ENCODE results near the gene PGAM5. TPM values are rescaled to one million over a fixed set of nuclear protein-coding genes. Genes with fewer than 3 reads are reported as not detected.
"Not testable (repeated sequence)": the region's sequence is repeated elsewhere in the genome, so short reads cannot be mapped to it uniquely, and the experiment has no call there.

The PGAM5 gene
- total RNA-seq, 1 experiment from 2014 or later, result 151 TPM

GRCh38 chr12:132729541-132730320, 19.1 kb downstream of the PGAM5 start:
- H3K9me3 ChIP-seq, result no peaks in the 10 kb centered on the region
- H3K4me3 ChIP-seq, result no peak overlapping the region
- DNase-seq, result no peak
- no peaks in the 10 kb centered on the region for H3K27me3 ChIP-seq
- peaks cover 77% of the 10 kb centered on the region for H3K36me3 ChIP-seq

- Histone ChIP-seq H3K4me3 (no peak overlapping the region), H3K9me3 (no peaks in the 10 kb centered on the region), H3K36me3 (peaks cover 77% of the 10 kb centered on the region), H3K27me3 (no peaks in the 10 kb centered on the region)
- DNase-seq, result no peak
Observed at GRCh38 chr12:132730353-132730752, 19.7 kb downstream of the PGAM5 start.

- no peak overlapping the region for H3K4me3 ChIP-seq
- peaks cover 77% of the 10 kb centered on the region for H3K36me3 ChIP-seq
- H3K9me3 ChIP-seq, result no peaks in the 10 kb centered on the region
- no peak for DNase-seq
- H3K27me3 ChIP-seq, result no peaks in the 10 kb centered on the region
Observed at GRCh38 chr12:132731574-132731973, 20.9 kb downstream of the PGAM5 start.

- Histone ChIP-seq H3K4me3 (no peak overlapping the region), H3K27me3 (no peaks in the 10 kb centered on the region), H3K36me3 (peaks cover 80% of the 10 kb centered on the region), H3K9me3 (no peaks in the 10 kb centered on the region)
- DNase-seq, result no peak
Observed at GRCh38 chr12:132734206-132734605, 23.6 kb downstream of the PGAM5 start.

- no peaks in the 10 kb centered on the region for H3K9me3 ChIP-seq
- H3K4me3 ChIP-seq, result no peak overlapping the region
- no peak for DNase-seq
- no peaks in the 10 kb centered on the region for H3K27me3 ChIP-seq
- peaks cover 83% of the 10 kb centered on the region for H3K36me3 ChIP-seq
Observed at GRCh38 chr12:132735496-132735895, 24.9 kb downstream of the PGAM5 start.

GRCh38 chr12:132736378-132736777, 25.7 kb downstream of the PGAM5 start:
- DNase-seq, result no peak
- H3K27me3 ChIP-seq, result no peaks in the 10 kb centered on the region
- no peaks in the 10 kb centered on the region for H3K9me3 ChIP-seq
- H3K4me3 ChIP-seq, result no peak overlapping the region
- H3K36me3 ChIP-seq, result peaks cover 83% of the 10 kb centered on the region

GRCh38 chr12:132736913-132737312, 26.3 kb downstream of the PGAM5 start:
- no peak for DNase-seq
- no peaks in the 10 kb centered on the region for H3K9me3 ChIP-seq
- H3K27me3 ChIP-seq, result no peaks in the 10 kb centered on the region
- H3K4me3 ChIP-seq, result no peak overlapping the region
- H3K36me3 ChIP-seq, result peaks cover 84% of the 10 kb centered on the region

GRCh38 chr12:132739600-132740312, 29.1 kb downstream of the PGAM5 start:
- no peak overlapping the region for H3K4me3 ChIP-seq
- no peak for DNase-seq
- H3K27me3 ChIP-seq, result no peaks in the 10 kb centered on the region
- no peaks in the 10 kb centered on the region for H3K9me3 ChIP-seq
- peaks cover 97% of the 10 kb centered on the region for H3K36me3 ChIP-seq

GRCh38 chr12:132740313-132740646, 29.6 kb downstream of the PGAM5 start:
- DNase-seq, result no peak
- Histone ChIP-seq H3K27me3 (no peaks in the 10 kb centered on the region), H3K4me3 (no peak overlapping the region), H3K9me3 (no peaks in the 10 kb centered on the region), H3K36me3 (peaks cover 97% of the 10 kb centered on the region)

GRCh38 chr12:132740652-132741051, 30.0 kb downstream of the PGAM5 start:
- no peak for DNase-seq
- no peaks in the 10 kb centered on the region for H3K27me3 ChIP-seq
- H3K9me3 ChIP-seq, result no peaks in the 10 kb centered on the region
- peaks cover 97% of the 10 kb centered on the region for H3K36me3 ChIP-seq
- H3K4me3 ChIP-seq, result no peak overlapping the region

GRCh38 chr12:132741620-132742019, 31.0 kb downstream of the PGAM5 start:
- peaks cover 95% of the 10 kb centered on the region for H3K36me3 ChIP-seq
- no peaks in the 10 kb centered on the region for H3K27me3 ChIP-seq

GRCh38 chr12:132743831-132744230, 33.2 kb downstream of the PGAM5 start:
- DNase-seq, result no peak

More at GRCh38 chr12:132741620-132742019, 31.0 kb downstream of the PGAM5 start:
- DNase-seq, result no peak
- no peaks in the 10 kb centered on the region for H3K9me3 ChIP-seq
- H3K4me3 ChIP-seq, result no peak overlapping the region

GRCh38 chr12:132746613-132747012, 36.0 kb downstream of the PGAM5 start:
- peaks cover 88% of the 10 kb centered on the region for H3K36me3 ChIP-seq
- DNase-seq, result no peak
- H3K27me3 ChIP-seq, result no peaks in the 10 kb centered on the region
- H3K9me3 ChIP-seq, result no peaks in the 10 kb centered on the region
- no peak overlapping the region for H3K4me3 ChIP-seq

More at GRCh38 chr12:132743831-132744230, 33.2 kb downstream of the PGAM5 start:
- no peak overlapping the region for H3K4me3 ChIP-seq
- no peaks in the 10 kb centered on the region for H3K9me3 ChIP-seq
- peaks cover 94% of the 10 kb centered on the region for H3K36me3 ChIP-seq
- H3K27me3 ChIP-seq, result no peaks in the 10 kb centered on the region

GRCh38 chr12:132747395-132747794, 36.8 kb downstream of the PGAM5 start:
- no peak overlapping the region for H3K4me3 ChIP-seq
- H3K9me3 ChIP-seq, result no peaks in the 10 kb centered on the region
- DNase-seq, result no peak
- H3K36me3 ChIP-seq, result peaks cover 88% of the 10 kb centered on the region
- H3K27me3 ChIP-seq, result no peaks in the 10 kb centered on the region

GRCh38 chr12:132747896-132748295, 37.3 kb downstream of the PGAM5 start:
- Histone ChIP-seq H3K36me3 (peaks cover 90% of the 10 kb centered on the region), H3K4me3 (no peak overlapping the region), H3K9me3 (no peaks in the 10 kb centered on the region), H3K27me3 (no peaks in the 10 kb centered on the region)
- no peak for DNase-seq

- H3K9me3 ChIP-seq, result no peaks in the 10 kb centered on the region
- peaks cover 90% of the 10 kb centered on the region for H3K36me3 ChIP-seq
Observed at GRCh38 chr12:132748319-132748718, 37.7 kb downstream of the PGAM5 start.

GRCh38 chr12:132753670-132754069, 43.0 kb downstream of the PGAM5 start:
- peaks cover 92% of the 10 kb centered on the region for H3K36me3 ChIP-seq

More at GRCh38 chr12:132748319-132748718, 37.7 kb downstream of the PGAM5 start:
- DNase-seq, result no peak
- Histone ChIP-seq H3K4me3 (no peak overlapping the region), H3K27me3 (no peaks in the 10 kb centered on the region)

More at GRCh38 chr12:132753670-132754069, 43.0 kb downstream of the PGAM5 start:
- DNase-seq, H3K27me3 ChIP-seq, H3K4me3 ChIP-seq, H3K9me3 ChIP-seq: not testable (repeated sequence)

Data from MG63 (cell line).